Hippocampal formation (tissue), 2 donors: ENCODE results near the gene NOTCH3.
A peak's percentile ranks its signal among the peaks of the same experiment; 100 is the strongest.

Experiments used
- DNase-seq, 2 donors: peaks; one replicate each; lab custom pipeline; 2025; lab: John Stamatoyannopoulos, UW

NOTCH3 gene

DNA sequence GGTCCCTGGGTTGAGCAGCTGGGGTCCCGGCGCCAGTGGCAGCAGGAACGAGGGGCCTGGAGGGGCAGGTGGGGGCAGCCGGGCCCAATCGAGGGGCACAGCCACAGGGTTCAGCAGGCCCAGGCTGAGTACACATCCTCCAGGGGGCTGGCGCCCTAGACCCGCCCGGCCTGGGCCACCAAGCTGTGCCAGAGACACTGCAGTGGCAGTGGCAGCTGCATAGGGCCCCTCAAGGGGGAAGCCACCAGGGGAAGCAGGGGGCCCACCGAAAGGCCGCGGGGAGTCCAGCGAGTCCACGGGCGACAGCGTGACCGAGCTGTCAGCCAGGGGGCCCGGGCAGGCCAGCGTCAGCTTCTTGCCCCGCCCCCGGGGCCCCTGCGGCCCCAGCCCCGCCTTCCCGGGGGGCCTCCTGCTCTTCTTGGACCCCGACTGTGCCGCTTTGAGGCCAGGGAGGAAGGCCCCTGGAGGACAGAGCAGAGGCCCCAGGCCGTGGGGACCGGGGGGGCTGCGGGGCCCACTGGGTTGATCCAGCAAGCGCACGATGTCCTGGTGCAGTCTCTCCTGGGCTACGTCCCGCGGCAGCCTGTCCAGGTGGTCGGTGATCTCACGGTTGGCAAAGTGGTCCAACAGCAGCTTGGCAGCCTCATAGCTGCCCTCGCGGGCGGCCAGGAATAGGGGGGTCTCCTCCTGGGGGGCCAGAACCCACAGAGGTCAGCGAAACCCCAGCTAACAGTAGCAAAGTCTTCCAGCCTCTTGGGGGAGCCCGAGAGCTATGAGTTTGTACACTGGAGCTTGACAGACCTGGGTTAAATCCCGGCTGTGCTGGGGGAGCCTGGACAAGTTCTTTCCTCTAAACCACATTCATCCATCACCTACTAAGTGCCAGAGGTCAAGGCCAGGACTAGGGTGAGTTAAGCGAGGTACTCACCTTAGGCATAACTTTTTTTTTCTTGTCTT, 39.5 kb downstream of the NOTCH3 start:
- DNase-seq = no peak

GRCh38 chr19:15159251-15159650, 41.5 kb downstream of the NOTCH3 start:
- no peak for DNase-seq

DNA sequence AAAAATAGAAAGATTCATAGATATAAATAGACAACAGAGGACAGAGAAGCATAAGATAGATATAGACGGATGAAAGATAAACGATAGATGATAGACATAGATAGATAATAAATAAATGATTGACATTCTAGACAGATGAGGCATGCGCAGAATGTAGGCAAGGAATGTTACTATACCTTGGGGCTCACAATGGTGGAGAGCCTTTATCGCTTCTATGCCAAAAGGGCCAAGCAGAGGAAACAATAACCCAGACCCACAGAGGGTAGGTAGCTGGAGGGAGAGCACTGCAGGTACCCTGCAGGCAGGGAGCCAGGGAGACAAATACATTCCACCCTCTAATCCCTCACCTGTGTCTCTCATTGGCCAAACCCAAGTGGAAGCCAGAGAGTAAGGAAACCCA, 44.4 kb downstream of the NOTCH3 start:
- no peak for DNase-seq

DNA sequence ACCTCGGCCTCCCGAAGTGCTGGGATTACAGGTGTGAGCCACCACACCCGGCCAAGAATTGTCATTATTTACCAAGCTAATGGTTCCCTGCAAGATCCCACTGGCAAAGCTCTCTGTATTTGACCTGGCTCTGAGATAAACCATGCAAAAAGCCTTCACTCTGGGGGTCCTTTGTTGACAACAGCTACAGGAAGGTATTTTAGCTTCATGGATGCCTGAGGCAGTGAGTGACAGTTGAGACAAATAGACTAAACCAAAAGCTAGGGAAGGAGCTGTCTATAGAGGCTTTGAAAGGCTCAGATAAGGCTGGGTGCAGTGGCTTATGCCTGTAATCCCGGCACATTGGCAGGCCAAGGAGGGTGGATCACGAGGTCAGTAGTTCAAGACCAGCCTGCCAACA, 45.5 kb downstream of the NOTCH3 start:
- DNase-seq = no peak

DNA sequence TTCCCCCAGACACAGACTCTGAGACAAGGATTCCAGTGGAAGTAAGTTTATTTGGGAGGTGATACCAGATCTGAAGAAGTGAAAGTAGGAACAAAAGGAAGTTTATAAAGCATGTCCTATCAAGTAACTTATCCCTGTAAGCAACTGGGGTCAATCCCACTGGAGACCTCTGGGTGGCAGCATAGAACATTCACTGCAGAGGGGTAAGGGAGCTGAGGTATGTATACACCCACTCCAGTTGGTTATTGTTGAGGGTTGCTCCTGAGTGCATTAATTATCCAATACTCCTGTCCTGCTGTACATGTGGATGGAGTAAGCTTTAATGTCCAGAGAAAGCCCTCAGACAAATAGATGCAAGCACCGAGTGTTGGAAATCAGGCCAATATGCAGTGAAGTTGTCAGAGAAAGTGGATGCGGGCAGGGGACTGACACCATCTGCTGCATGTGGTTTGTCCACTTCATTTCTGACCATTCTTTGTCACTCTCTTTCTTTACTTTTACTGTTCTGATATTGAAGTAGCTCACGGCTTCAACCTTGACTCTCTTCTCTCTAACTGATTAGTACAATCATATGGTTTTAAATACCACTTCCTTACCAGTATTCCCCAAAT, 46.7 kb downstream of the NOTCH3 start:
- no peak for DNase-seq

DNA sequence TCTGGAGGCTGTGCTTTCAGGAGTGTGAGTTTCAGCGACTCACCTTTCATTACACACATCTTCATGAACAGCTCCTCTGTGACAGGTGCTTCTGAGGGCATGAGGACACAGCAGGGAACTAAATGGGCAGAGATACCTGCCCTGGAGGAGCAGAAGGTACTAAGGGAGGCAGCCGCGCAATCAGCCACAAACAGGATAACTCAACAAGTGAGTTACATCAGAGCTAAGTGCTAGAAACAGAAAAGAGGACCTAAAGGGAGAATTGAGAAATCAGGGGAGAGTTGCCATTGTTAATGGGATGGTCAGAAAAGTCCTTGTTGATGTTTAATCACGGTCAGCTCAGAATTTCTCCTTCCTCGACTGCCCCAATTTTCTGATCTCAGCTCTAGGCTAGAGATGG, 51.1 kb downstream of the NOTCH3 start:
- no peak for DNase-seq

GRCh38 chr19:15147090-15147489, 53.7 kb downstream of the NOTCH3 start:
- no peak for DNase-seq

DNA sequence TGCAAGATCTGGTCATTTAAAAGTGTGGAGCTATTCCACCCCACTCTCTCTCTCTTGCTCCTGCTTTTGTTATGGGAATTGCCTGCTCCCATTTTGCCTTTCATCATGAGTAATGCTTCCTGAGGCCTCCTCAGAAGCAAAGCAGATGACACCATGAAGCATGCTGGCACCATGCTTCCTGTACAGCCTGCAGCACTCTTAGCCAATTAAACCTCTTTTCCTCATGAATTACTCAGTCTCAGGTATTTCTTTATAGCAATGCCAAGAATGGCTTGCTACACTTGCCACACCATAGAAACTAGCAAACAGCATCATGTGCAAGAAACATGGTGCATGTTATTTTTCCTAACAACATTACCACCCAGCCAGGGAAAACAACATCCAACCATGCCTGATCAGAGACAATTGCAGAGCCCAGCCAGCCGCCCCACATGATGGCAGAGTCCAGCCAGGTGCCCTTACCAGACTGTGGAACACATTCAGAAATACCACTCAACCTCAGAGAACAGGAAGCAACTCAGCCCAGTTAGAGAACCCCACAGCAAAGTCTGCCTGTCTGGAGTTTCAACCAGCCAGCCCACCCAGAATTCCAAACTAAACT, 56.6 kb downstream of the NOTCH3 start:
- no peak for DNase-seq

DNA sequence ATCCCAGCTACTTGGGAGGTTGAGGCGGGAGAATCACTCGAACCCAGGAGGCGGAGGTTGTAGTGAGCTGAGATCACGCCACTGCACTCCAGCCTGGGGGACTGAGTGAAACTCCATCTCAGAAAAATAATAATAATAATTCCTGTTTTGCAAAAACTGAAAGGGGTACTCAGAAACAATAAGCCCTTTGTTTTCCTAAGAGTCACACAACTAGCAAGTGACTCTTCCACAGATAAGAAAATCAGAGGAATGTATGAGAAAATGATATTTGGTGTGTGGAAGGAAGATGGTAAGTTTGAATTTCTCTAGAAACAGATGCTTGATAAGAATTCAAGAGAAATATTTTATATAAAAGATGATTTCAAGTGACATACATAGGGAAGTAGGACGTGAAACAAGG, 58.5 kb downstream of the NOTCH3 start:
- no peak for DNase-seq

GRCh38 chr19:15141143-15141542, 59.7 kb downstream of the NOTCH3 start:
- no peak for DNase-seq

GRCh38 chr19:15138427-15138826, 62.4 kb downstream of the NOTCH3 start:
- no peak for DNase-seq

GRCh38 chr19:15137777-15138176, 63.0 kb downstream of the NOTCH3 start:
- no peak for DNase-seq

GRCh38 chr19:15136234-15136954, 64.4 kb downstream of the NOTCH3 start:
- DNase-seq = no peak

- DNase-seq = no peak
Measured at GRCh38 chr19:15129856-15130585, 70.8 kb downstream of the NOTCH3 start.

DNA sequence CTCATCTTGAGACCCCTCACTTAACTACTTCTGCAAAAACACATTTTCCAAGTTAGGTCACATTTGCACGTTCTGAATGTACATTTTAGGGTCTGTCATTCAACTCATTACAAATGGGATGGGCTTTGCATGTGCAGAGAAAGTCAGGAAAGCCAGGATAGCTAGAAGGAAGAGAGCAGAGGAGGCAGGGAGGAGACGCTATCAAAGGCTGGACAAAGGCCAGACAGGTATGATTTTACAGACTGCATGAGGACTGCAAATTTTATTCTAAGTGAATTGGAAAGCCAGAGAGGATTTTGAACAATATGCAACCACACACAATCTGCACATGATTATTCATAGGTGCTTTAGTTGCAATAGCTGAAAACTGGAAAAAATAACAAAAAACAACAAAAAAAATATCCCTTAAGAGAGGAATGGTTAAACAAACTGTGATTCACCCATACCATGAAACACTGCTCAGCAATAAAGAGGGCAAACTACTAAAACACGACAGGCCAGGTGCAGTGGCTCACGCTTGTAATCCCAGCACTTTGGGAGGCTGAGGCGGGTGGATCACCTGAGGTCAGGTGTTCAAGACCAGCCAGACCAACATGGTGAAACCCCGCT, 72.5 kb downstream of the NOTCH3 start:
- DNase-seq = no peak

GRCh38 chr19:15126131-15126910, 74.5 kb downstream of the NOTCH3 start:
- DNase-seq = peak in 1 of 2 donors; percentile 47

DNA sequence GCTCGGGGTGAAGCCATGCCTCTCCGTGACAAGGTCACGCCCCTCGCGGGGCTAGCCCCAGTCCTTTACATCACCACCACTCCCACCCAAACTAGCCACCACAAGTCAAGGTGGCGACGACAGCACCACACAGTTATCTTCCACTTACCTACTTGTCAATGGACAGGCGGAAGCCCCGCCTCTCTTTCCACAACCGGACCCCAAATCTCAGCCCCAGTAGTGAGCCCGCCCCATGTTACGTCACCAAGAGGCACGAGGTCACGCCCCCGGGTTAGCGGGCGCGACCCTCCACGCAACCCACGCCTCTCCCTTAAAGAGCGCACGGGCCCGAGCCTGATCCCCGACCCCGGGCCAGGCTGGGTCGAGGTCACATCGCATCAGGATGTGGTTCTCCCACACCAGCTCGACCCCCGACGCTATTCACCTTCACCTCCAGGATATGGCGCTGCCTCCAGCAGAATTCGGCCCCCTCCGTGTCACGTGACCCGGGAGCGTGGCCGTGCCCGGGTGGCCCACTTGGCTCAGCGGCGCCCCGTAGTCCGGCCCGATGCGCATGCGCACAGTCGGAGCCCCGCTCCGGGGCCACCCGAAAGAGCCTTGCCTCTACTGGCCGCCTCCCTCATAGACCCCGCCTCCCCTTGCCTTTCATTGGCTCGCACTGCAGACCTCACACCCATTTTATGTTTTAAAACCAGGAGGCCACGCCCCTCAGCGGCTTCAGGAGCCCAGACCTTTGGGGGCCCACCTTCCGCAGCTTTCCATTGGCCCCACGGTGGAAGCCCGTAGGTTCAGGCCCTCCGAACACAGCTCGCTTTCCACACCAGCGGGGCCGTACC, 75.3 kb downstream of the NOTCH3 start:
- DNase-seq = peak; percentile 94

DNA sequence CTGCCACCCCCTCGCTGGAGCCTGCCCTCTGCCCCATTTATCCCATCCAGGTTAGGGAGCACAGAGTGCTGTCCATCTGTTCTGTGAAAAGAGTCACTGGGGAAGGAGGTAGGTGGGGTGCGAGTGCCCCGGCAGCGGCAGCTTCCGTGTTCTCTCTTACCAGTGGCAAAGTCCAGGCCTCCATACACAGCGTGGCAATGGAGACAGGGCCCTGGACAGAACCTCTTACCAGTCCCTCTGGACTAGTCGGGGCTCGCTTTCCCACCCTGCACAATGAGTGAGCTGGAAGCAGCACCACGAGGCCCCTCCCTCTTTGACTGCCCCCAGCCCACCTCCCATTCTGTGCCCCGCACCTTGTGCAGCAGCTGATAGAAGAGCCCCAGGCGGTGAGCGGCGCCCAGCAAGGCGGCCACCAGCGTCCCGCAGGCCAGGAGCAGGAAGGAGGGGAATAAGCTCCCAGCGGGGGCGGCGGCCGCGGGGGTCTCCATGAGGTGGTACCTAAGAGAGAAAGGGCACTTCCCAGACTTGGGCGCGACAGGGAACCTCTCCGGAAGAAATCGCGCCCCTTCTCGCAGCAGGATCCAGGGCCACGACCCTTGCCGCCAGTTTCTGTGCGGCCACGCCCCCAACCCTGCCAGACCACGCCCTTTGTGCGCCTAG, 76.1 kb downstream of the NOTCH3 start:
- no peak for DNase-seq

DNA sequence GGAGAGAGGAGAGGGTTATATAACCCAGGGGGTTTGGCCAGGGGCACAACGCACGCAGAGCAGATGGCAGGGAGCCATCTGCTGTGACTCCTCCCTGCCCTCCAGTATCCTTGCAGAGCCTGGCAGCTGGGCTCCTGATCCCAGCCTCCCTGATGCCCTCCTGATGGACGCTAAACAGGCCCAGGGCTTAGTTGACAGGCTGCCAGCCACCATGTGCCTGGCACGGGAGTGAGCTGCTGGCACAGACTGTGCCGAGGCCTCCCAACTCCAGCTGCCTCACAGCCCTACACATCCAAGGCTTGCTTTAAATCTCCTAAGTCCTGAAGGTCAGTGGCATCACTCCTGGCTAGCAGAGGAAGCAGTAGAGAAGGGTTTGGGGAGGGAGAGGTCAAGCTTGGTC, 76.9 kb downstream of the NOTCH3 start:
- peak; percentile 26 to 71 for DNase-seq
